Aorta (tissue), 5 donors: ENCODE results near the gene FOXQ1. TPM values are rescaled to one million over a fixed set of nuclear protein-coding genes. Genes with fewer than 3 reads are reported as not detected.
"Not testable (repeated sequence)": the region's sequence is repeated elsewhere in the genome, so short reads cannot be mapped to it uniquely, and the experiment has no call there.

Experiments
- ATAC-seq: fragments of 200-7000 bp; cut with Tn5 transposase; one replicate; pipeline ENCODE4 v1.9.1; 2022; ENCODE audit warnings: moderate library complexity; ENCODE audit not compliant: low FRiP score
- DNase-seq, 2 donors: peaks; one replicate each; pipeline ENCODE4 v3.0.0-alpha.2; 2020
- H3K27ac ChIP-seq, 2 donors: one replicate each; pipeline ENCODE4 v1.5.1; 2013; ENCODE audit warnings: low read length in 2 of 2, mild to moderate bottlenecking in 2 of 2, moderate library complexity in 2 of 2, control low read depth in 1 of 2, inconsistent platforms in 1 of 2, low read depth in 1 of 2
- H3K27me3 ChIP-seq, 2 donors: one replicate each; pipeline ENCODE4 v1.6.1; 2013; ENCODE audit warnings: control low read depth in 1 of 2, low read length in 1 of 2, mild to moderate bottlenecking in 1 of 2, moderate library complexity in 1 of 2; ENCODE audit not compliant: insufficient read depth in 2 of 2, control insufficient read depth in 1 of 2
- H3K36me3 ChIP-seq, 2 donors: one replicate each; pipeline ENCODE4 v1.6.1; 2013; ENCODE audit warnings: control low read depth in 1 of 2, low read length in 1 of 2, mild to moderate bottlenecking in 1 of 2; ENCODE audit not compliant: insufficient read depth in 2 of 2, control insufficient read depth in 1 of 2
- H3K4me1 ChIP-seq, 2 donors: one replicate each; pipeline ENCODE4 v1.6.1; 2013; ENCODE audit warnings: low read length in 2 of 2, control low read depth in 1 of 2, mild to moderate bottlenecking in 1 of 2, moderate library complexity in 1 of 2; ENCODE audit not compliant: insufficient read depth in 2 of 2, control insufficient read depth in 1 of 2
- H3K4me3 ChIP-seq, 2 donors: one replicate each; pipeline ENCODE4 v1.5.1; 2013; ENCODE audit warnings: low read length in 2 of 2, control low read depth in 1 of 2, mild to moderate bottlenecking in 1 of 2
- H3K9me3 ChIP-seq: one replicate; pipeline ENCODE4 v1.6.1; 2013; ENCODE audit warnings: mild to moderate bottlenecking, low read length; ENCODE audit not compliant: control insufficient read depth
- WGBS, 2 donors: extraction: QIAGEN DNeasy Blood & Tissue Kit; methylation state at CpG; one replicate each; pipeline ENCODE4 v1.1.7; 2013; 5-methylcytosine and 5-hydroxymethylcytosine counted together
- intact Hi-C, 2 donors: fragments of 100-400 bp; cut with DNase I; formaldehyde crosslinking; loops; one replicate each; pipeline versions ENCODE4 v1.14.2 to v1.15.0; 2022
- polyA plus RNA-seq, 2 donors: library from polyadenylated mRNA; stranded (reverse); fragments of 200-250 nt; gene quantifications; one replicate each; pipeline ENCODE4 v1.2.3, GENCODE V29; 2013
- total RNA-seq, 2 donors: library from RNA; stranded (reverse); fragmentation: NEBNext Ultra II Directional; extraction: Animal tissue kit (Norgen Biotek cat#: 25700); gene quantifications; one replicate each; pipeline ENCODE4 v1.2.1, GENCODE V29; 2021
- donor health status: healthy with polysubstance abuse.
- donor health status: Bipolar disorder and iron deficiency.
- donor health status: DM: no; HTN: no; CAD: no.
- donor health status: DM: no; HTN: no; CAD: no.
- donor health status: DM: yes; HTN: yes; CAD: no.

FOXQ1 gene
- total and polyA plus RNA-seq, 4 donors: 0.05 TPM; not detected in 3

- Histone ChIP-seq H3K4me3 (no peak overlapping the region), H3K27ac (no peak overlapping the region), H3K27me3 (peaks cover 0 to 4% of the 10 kb centered on the region in 2 donors), H3K4me1 (no peaks in the 10 kb centered on the region), H3K9me3 (no peaks in the 10 kb centered on the region), H3K36me3 (no peaks in the 10 kb centered on the region)
- ATAC-seq (no peak), DNase-seq (no peak)
- 28 to 39% methylated on average over 2 of the region's 2 CpGs for WGBS, 2 donors
- intact Hi-C loops: no loop called here
Measured at GRCh38 chr6:1314617-1315016, 2.7 kb downstream of the FOXQ1 start.

- intact Hi-C loops: no loop called here
- ATAC-seq: no peak
- DNase-seq: no peak
- H3K9me3 ChIP-seq: no peaks in the 10 kb centered on the region
- H3K4me1 ChIP-seq: no peaks in the 10 kb centered on the region
- H3K27ac ChIP-seq: no peak overlapping the region
- H3K36me3 ChIP-seq: no peaks in the 10 kb centered on the region
- no peak overlapping the region for H3K4me3 ChIP-seq
- 75 to 78% methylated on average over 1 of the region's 1 CpG for WGBS, 2 donors
- peaks cover 0 to 4% of the 10 kb centered on the region in 2 donors for H3K27me3 ChIP-seq
Measured at GRCh38 chr6:1315201-1315559, 3.3 kb downstream of the FOXQ1 start.

- H3K36me3 ChIP-seq: no peaks in the 10 kb centered on the region
- no peaks in the 10 kb centered on the region for H3K9me3 ChIP-seq
- no peak for ATAC-seq
- H3K4me1 ChIP-seq: no peaks in the 10 kb centered on the region
- H3K27ac ChIP-seq: no peak overlapping the region
- H3K27me3 ChIP-seq: peaks cover 0 to 4% of the 10 kb centered on the region in 2 donors
- peak overlapping the region; percentile 57 to 75 for H3K4me3 ChIP-seq
- intact Hi-C loops: no loop called here
- WGBS, 2 donors: 27 to 33% methylated on average over 11 of the region's 11 CpGs
- no peak for DNase-seq
Measured at GRCh38 chr6:1315560-1316386, 3.9 kb downstream of the FOXQ1 start.

GRCh38 chr6:1316489-1316971 is 4.6 kb downstream of the FOXQ1 start:
- Histone ChIP-seq H3K9me3 (no peaks in the 10 kb centered on the region), H3K4me3 (peak overlapping the region; percentile 57 to 75), H3K4me1 (no peaks in the 10 kb centered on the region), H3K36me3 (no peaks in the 10 kb centered on the region), H3K27ac (no peak overlapping the region), H3K27me3 (peaks cover 0 to 4% of the 10 kb centered on the region in 2 donors)
- 1% methylated on average over 23 to 35 of the region's 35 CpGs for WGBS, 2 donors
- ATAC-seq (no peak), DNase-seq (no peak)
- intact Hi-C loops: no loop called here

- WGBS, 2 donors: 36 to 86% methylated on average over 37 to 43 of the region's 43 CpGs
- Histone ChIP-seq H3K27ac (no peak overlapping the region), H3K4me3 (no peak overlapping the region), H3K27me3 (peaks cover 0 to 4% of the 10 kb centered on the region in 2 donors), H3K36me3 (no peaks in the 10 kb centered on the region), H3K9me3 (no peaks in the 10 kb centered on the region), H3K4me1 (no peaks in the 10 kb centered on the region)
- intact Hi-C loops: no loop called here
- DNase-seq: no peak
- ATAC-seq: no peak
Measured at GRCh38 chr6:1317302-1317815, 5.5 kb downstream of the FOXQ1 start.

GRCh38 chr6:1318036-1318435 is 6.1 kb downstream of the FOXQ1 start:
- Histone ChIP-seq H3K9me3 (no peaks in the 10 kb centered on the region), H3K27ac (no peak overlapping the region), H3K36me3 (no peaks in the 10 kb centered on the region), H3K27me3 (peaks cover 0 to 4% of the 10 kb centered on the region in 2 donors), H3K4me3 (no peak overlapping the region), H3K4me1 (no peaks in the 10 kb centered on the region)
- DNase-seq (no peak), ATAC-seq (no peak)
- intact Hi-C loops: no loop called here
- WGBS, 2 donors: 63% methylated on average over 7 of the region's 7 CpGs

- DNase-seq, H3K4me1 ChIP-seq, H3K9me3 ChIP-seq, intact Hi-C loops, H3K27me3 ChIP-seq, H3K27ac ChIP-seq, H3K36me3 ChIP-seq, H3K4me3 ChIP-seq, ATAC-seq: not testable (repeated sequence)
- 86 to 90% methylated on average over 15 of the region's 22 CpGs for whole genome bisulfite sequencing, 2 donors
Measured at GRCh38 chr6:1318584-1318983, 6.7 kb downstream of the FOXQ1 start.

- no peak for ATAC-seq
- Histone ChIP-seq H3K36me3 (no peaks in the 10 kb centered on the region), H3K27me3 (no peaks in the 10 kb centered on the region), H3K27ac (no peak overlapping the region), H3K4me3 (no peak overlapping the region), H3K4me1 (no peaks in the 10 kb centered on the region), H3K9me3 (no peaks in the 10 kb centered on the region)
- no peak for DNase-seq
- 22 to 35% methylated on average over 4 of the region's 4 CpGs for WGBS, 2 donors
- intact Hi-C loops: no loop called here
Measured at GRCh38 chr6:1321738-1322137, 9.8 kb downstream of the FOXQ1 start.

GRCh38 chr6:1322156-1322555 is 10.3 kb downstream of the FOXQ1 start:
- WGBS, 2 donors: 41 to 60% methylated on average over 3 of the region's 3 CpGs
- DNase-seq: no peak
- Histone ChIP-seq H3K9me3 (no peaks in the 10 kb centered on the region), H3K36me3 (no peaks in the 10 kb centered on the region), H3K27me3 (no peaks in the 10 kb centered on the region), H3K4me3 (no peak overlapping the region), H3K27ac (no peak overlapping the region), H3K4me1 (no peaks in the 10 kb centered on the region)
- intact Hi-C loops: no loop called here
- no peak for ATAC-seq
